Measurements from ENCODE around the gene KRT78. TPM values are rescaled to one million over a fixed set of nuclear protein-coding genes. Genes with fewer than 3 reads are reported as not detected.

KRT78 gene
- total and polyA plus RNA-seq, 9 of the 15 experiments (the other 6 are each of a cell fraction or from before 2014, with no cell fraction given) = not detected

DNA sequence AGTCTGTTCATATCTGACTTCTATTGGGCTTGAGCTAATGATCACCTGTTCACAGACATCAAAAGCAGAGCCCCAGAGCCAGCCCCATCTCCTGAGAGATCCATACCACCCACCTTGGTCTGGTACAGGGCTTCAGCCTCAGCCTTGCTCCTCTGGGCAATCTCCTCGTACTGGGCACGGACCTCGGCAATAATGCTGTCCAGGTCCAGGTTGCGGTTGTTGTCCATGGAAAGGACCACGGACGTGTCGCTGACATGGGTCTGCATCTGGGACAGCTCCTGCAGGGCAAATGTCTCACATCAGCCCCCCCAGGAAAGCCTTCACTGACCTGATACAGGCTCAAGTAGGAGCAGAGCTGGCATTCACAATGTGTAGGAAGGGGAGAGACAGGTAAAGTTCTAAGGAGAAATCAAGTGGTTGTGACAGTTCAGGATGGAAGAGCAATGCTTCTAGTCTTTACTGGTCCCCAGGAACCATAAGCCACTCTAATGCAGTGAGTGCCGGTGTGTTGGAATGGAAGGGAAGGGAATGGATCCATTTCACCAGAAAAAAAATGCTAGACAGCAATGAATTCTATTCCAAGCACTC lies 40.1 kb downstream of the KRT78 start:
- no peak overlapping the region for H3K4me2 ChIP-seq (ENCODE audit: insufficient read depth, low read length)
- H2AFZ ChIP-seq (ENCODE audit: low read depth, low read length) = no peak overlapping the region
- FAIRE-seq (no peak), ATAC-seq (no peak), DNase-seq (ENCODE audit: extremely low read depth in 1 of 4, low spot score in 3 of 4) (no peak)
- no peak overlapping the region for H3K9ac ChIP-seq (ENCODE audit: insufficient read depth in 1 of 2, low read depth in 2 of 2, low read length in 2 of 2)
- in situ Hi-C loops (cut with MboI) = no loop called here
- no peak overlapping the region for H3K27ac ChIP-seq (ENCODE audit: extremely low read depth, low read depth, low read length)
- H3K9me3 ChIP-seq (replicated peaks; ENCODE audit: control insufficient read depth, insufficient read depth, low read depth, low read length) = no peaks in the 10 kb centered on the region
- peaks cover 27 to 59% of the 10 kb centered on the region in 2 experiments for H3K27me3 ChIP-seq (ENCODE audit: control insufficient read depth in 2 of 2, insufficient read depth in 2 of 2, low read length in 2 of 2)
- CTCF ChIA-PET (ENCODE audit: low intra/inter-chr PET ratio) = no interaction called here
- H3K4me3 ChIP-seq = no peak overlapping the region
- H3K9me1 ChIP-seq (ENCODE audit: control insufficient read depth, insufficient read depth, low read length) = no peaks in the 10 kb centered on the region
- TF ChIP-seq FOXA1 (IDR thresholded peaks at IDR 0.05; ENCODE audit: borderline replicate concordance) (no peak), TRIM24 (IDR thresholded peaks at IDR 0.05) (no peak), CREM (IDR thresholded peaks at IDR 0.05; ENCODE audit: low read depth) (no peak), SUPT5H (IDR thresholded peaks at IDR 0.05) (no peak), FOXJ3 (CRISPR knock-in tag; IDR thresholded peaks at IDR 0.05) (no peak), ZNF830 (CRISPR knock-in tag; IDR thresholded peaks at IDR 0.05) (no peak), TRIM28 (IDR thresholded peaks at IDR 0.05) (no peak), ZNF146 (CRISPR knock-in tag; IDR thresholded peaks at IDR 0.05; ENCODE audit: unreplicated experiment) (no peak), HDAC6 (IDR thresholded peaks at IDR 0.05; ENCODE audit: low read depth, low read length) (no peak)
- H3K79me2 ChIP-seq (ENCODE audit: control insufficient read depth, insufficient read depth, low read length) = no peaks in the 10 kb centered on the region
- intact Hi-C loops (cut with micrococcal nuclease) = no loop called here
- POLR2A ChIA-PET = interaction anchor here (1.2 to 2.3 kb wide), 2 partner anchors 8 to 11 kb away, joined by 3 to 11 read pairs; no protein-coding TSS in a partner anchor
- no peaks in the 10 kb centered on the region; a peak in 2 of 5 replicates for H3K4me1 ChIP-seq (replicated peaks in 1 of 2; ENCODE audit: control insufficient read depth in 2 of 2, insufficient read depth in 2 of 2, low read length in 2 of 2)
- no peaks in the 10 kb centered on the region for H3K36me3 ChIP-seq (ENCODE audit: control insufficient read depth, insufficient read depth, low read length)
- no TSS peak for BruUV-seq (replicated peaks)
- peaks cover 4% of the 10 kb centered on the region; the same call in 1 of the 2 replicates for H4K20me1 ChIP-seq (replicated peaks; ENCODE audit: control insufficient read depth, insufficient read depth, low read length)
- 0% methylated on average over 8 of the region's 8 CpGs for WGBS (ENCODE audit: insufficient coverage, low coverage, missing lambda C conversion rate)

All from K562 (cell line).